ENCODE measurements around the gene SH3PXD2B. TPM values are rescaled to one million over a fixed set of nuclear protein-coding genes. Genes with fewer than 3 reads are reported as not detected.

SH3PXD2B gene
- total RNA-seq, 1 donor from 2014 or later, result 81.1 TPM

GRCh38 chr5:172303572-172304335 is 150.6 kb downstream of the SH3PXD2B start:
- TF ChIP-seq, protein P1, sequence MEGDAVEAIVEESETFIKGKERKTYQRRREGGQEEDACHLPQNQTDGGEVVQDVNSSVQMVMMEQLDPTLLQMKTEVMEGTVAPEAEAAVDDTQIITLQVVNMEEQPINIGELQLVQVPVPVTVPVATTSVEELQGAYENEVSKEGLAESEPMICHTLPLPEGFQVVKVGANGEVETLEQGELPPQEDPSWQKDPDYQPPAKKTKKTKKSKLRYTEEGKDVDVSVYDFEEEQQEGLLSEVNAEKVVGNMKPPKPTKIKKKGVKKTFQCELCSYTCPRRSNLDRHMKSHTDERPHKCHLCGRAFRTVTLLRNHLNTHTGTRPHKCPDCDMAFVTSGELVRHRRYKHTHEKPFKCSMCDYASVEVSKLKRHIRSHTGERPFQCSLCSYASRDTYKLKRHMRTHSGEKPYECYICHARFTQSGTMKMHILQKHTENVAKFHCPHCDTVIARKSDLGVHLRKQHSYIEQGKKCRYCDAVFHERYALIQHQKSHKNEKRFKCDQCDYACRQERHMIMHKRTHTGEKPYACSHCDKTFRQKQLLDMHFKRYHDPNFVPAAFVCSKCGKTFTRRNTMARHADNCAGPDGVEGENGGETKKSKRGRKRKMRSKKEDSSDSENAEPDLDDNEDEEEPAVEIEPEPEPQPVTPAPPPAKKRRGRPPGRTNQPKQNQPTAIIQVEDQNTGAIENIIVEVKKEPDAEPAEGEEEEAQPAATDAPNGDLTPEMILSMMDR (IDR thresholded peaks at IDR 0.05), result no peak
- Mint-ChIP-seq H3K9me3 (ENCODE audit: low read depth) (no peaks in the 10 kb centered on the region), H3K4me1 (ENCODE audit: low read depth) (peaks cover 5% of the 10 kb centered on the region), H3K27me3 (ENCODE audit: low read depth) (peaks cover 2% of the 10 kb centered on the region), H3K27ac (ENCODE audit: unreplicated experiment) (no peak overlapping the region), H3K36me3 (ENCODE audit: low read depth) (no peaks in the 10 kb centered on the region), H3K4me3 (ENCODE audit: unreplicated experiment) (no peak overlapping the region)
- DNase-seq (ENCODE audit: low spot score), result no peak

DNA sequence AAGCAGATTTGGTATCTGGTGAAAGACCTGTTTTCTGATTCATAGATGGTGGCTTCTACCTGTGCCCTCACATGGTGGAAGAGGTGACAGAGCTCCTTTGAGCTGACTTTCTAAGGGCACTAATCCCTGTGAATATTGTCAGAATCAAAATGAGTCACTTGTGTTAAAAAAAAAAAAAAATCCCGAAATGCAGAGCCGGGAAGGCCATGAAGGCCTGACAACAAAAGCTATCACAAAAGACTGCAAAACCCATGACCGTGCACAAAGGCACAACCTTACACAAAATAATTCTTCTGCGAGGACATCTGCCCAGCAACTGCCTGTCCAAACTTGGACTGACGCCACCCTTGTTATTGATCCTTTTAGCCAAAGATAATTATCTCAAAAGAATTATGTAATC is 151.2 kb downstream of the SH3PXD2B start:
- Mint-ChIP-seq H3K4me3 (ENCODE audit: unreplicated experiment) (no peak overlapping the region), H3K9me3 (ENCODE audit: low read depth) (no peaks in the 10 kb centered on the region), H3K4me1 (ENCODE audit: low read depth) (peaks cover 5% of the 10 kb centered on the region), H3K36me3 (ENCODE audit: low read depth) (no peaks in the 10 kb centered on the region), H3K27ac (ENCODE audit: unreplicated experiment) (no peak overlapping the region), H3K27me3 (ENCODE audit: low read depth) (peaks cover 2% of the 10 kb centered on the region)
- TF ChIP-seq, protein P1 (IDR thresholded peaks at IDR 0.05), result no peak
- no peak for DNase-seq (ENCODE audit: low spot score)

- Mint-ChIP-seq H3K4me1 (ENCODE audit: low read depth) (peaks cover 5% of the 10 kb centered on the region), H3K9me3 (ENCODE audit: low read depth) (no peaks in the 10 kb centered on the region), H3K27ac (ENCODE audit: unreplicated experiment) (no peak overlapping the region), H3K4me3 (ENCODE audit: unreplicated experiment) (no peak overlapping the region), H3K27me3 (ENCODE audit: low read depth) (no peaks in the 10 kb centered on the region), H3K36me3 (ENCODE audit: low read depth) (no peaks in the 10 kb centered on the region)
- DNase-seq (ENCODE audit: low spot score), result no peak
- TF ChIP-seq, protein P1 (IDR thresholded peaks at IDR 0.05), result no peak
These were observed 152.1 kb downstream of the SH3PXD2B start for GRCh38 chr5:172302047-172302710.

GRCh38 chr5:172299916-172300439 is 154.3 kb downstream of the SH3PXD2B start:
- no peak overlapping the region for H3K27ac Mint-ChIP-seq (ENCODE audit: unreplicated experiment)
- H3K9me3 Mint-ChIP-seq (ENCODE audit: low read depth), result no peaks in the 10 kb centered on the region
- H3K4me1 Mint-ChIP-seq (ENCODE audit: low read depth), result peaks cover 5% of the 10 kb centered on the region
- H3K36me3 Mint-ChIP-seq (ENCODE audit: low read depth), result no peaks in the 10 kb centered on the region
- no peaks in the 10 kb centered on the region for H3K27me3 Mint-ChIP-seq (ENCODE audit: low read depth)
- DNase-seq (ENCODE audit: low spot score), result no peak
- TF ChIP-seq, protein P1 (IDR thresholded peaks at IDR 0.05), result no peak
- H3K4me3 Mint-ChIP-seq (ENCODE audit: unreplicated experiment), result no peak overlapping the region

GRCh38 chr5:172294831-172295230 is 159.5 kb downstream of the SH3PXD2B start:
- H3K36me3 Mint-ChIP-seq (ENCODE audit: low read depth), result no peaks in the 10 kb centered on the region
- DNase-seq (ENCODE audit: low spot score), result no peak
- H3K4me1 Mint-ChIP-seq (ENCODE audit: low read depth), result peaks cover 2% of the 10 kb centered on the region
- H3K9me3 Mint-ChIP-seq (ENCODE audit: low read depth), result no peaks in the 10 kb centered on the region
- no peak overlapping the region for H3K27ac Mint-ChIP-seq (ENCODE audit: unreplicated experiment)
- no peak overlapping the region for H3K4me3 Mint-ChIP-seq (ENCODE audit: unreplicated experiment)
- TF ChIP-seq, protein P1 (IDR thresholded peaks at IDR 0.05), result no peak
- H3K27me3 Mint-ChIP-seq (ENCODE audit: low read depth), result no peaks in the 10 kb centered on the region
